Keratinocyte (primary cell): ENCODE measurements around the gene OSBPL10. TPM values are rescaled to one million over a fixed set of nuclear protein-coding genes. Genes with fewer than 3 reads are reported as not detected.

ENCODE experiments used
- DNase-seq: peaks from one replicate; pipeline ENCODE4 v3.0.0-alpha.2; 2011; ENCODE audit warnings: low read depth, missing footprints, low spot score
- FAIRE-seq: peaks from 2 replicates; lab custom pipeline; 2011; peaks lifted over from hg19 to GRCh38; lab: Jason Lieb, UNC
- H2AFZ ChIP-seq: 2 replicates; pipeline ENCODE4 v1.6.0; 2012; ENCODE audit warnings: low read length, control low read depth, inconsistent platforms; ENCODE audit not compliant: control insufficient read depth
- H3K27ac ChIP-seq: 2 replicates; pipeline ENCODE4 v1.5.1; 2011; ENCODE audit warnings: low read length; ENCODE audit not compliant: control insufficient read depth, insufficient read depth
- H3K27me3 ChIP-seq: 3 replicates; pipeline ENCODE4 v1.6.0; 2011; ENCODE audit warnings: low read length; ENCODE audit not compliant: control insufficient read depth, insufficient read depth; ENCODE audit errors: extremely low read depth
- H3K36me3 ChIP-seq, 2 experiments: 2 replicates in 1 of 2; 3 replicates in 1 of 2; pipeline ENCODE4 v1.5.1; 2011; ENCODE audit warnings: low read length in 2 of 2, mild to moderate bottlenecking in 1 of 2; ENCODE audit not compliant: control insufficient read depth in 2 of 2, insufficient read depth in 2 of 2; ENCODE audit errors: extremely low read depth in 1 of 2
- H3K4me1 ChIP-seq: 3 replicates; pipeline ENCODE4 v1.5.1; 2011; ENCODE audit warnings: low read length; ENCODE audit not compliant: control insufficient read depth, insufficient read depth; ENCODE audit errors: extremely low read depth
- H3K4me2 ChIP-seq: 3 replicates; pipeline ENCODE4 v1.6.0; 2011; ENCODE audit warnings: low read depth, low read length; ENCODE audit not compliant: control insufficient read depth, insufficient read depth; ENCODE audit errors: extremely low read depth
- H3K4me3 ChIP-seq, 3 experiments: fragments of 200-600 bp in 1 of 3; sonication (generic) in 1 of 3; 2 replicates in 2 of 3; 3 replicates in 1 of 3; pipeline ENCODE4 v1.5.1; 2011 to 2016; ENCODE audit warnings: low read length in 3 of 3, mild to moderate bottlenecking in 3 of 3, control low read depth in 2 of 3, inconsistent platforms in 1 of 3, low read depth in 1 of 3, mixed read lengths in 1 of 3, mixed run types in 1 of 3, moderate library complexity in 1 of 3; ENCODE audit not compliant: control insufficient read depth in 2 of 3, insufficient read depth in 2 of 3; ENCODE audit errors: extremely low read depth in 1 of 3
- H3K79me2 ChIP-seq: 2 replicates; pipeline ENCODE4 v1.6.0; 2012; ENCODE audit warnings: low read length; ENCODE audit not compliant: control insufficient read depth, insufficient read depth
- H3K9ac ChIP-seq: 3 replicates; pipeline ENCODE4 v1.6.0; 2011; ENCODE audit warnings: low read length; ENCODE audit not compliant: control insufficient read depth, insufficient read depth; ENCODE audit errors: extremely low read depth
- H3K9me1 ChIP-seq: 3 replicates; pipeline ENCODE4 v1.6.0; 2011; ENCODE audit warnings: low read length; ENCODE audit not compliant: control insufficient read depth, insufficient read depth; ENCODE audit errors: extremely low read depth
- H3K9me3 ChIP-seq: 2 replicates; pipeline ENCODE4 v1.5.1; 2012; ENCODE audit warnings: low read depth, low read length; ENCODE audit not compliant: control insufficient read depth
- H4K20me1 ChIP-seq: 3 replicates; pipeline ENCODE4 v1.6.0; 2011; ENCODE audit warnings: low read length; ENCODE audit not compliant: control insufficient read depth, insufficient read depth; ENCODE audit errors: extremely low read depth
- CTCF ChIP-seq, 3 experiments: IDR thresholded peaks in 1 of 3; conservative IDR thresholded peaks in 1 of 3; optimal IDR thresholded peaks in 1 of 3; 2 replicates in 2 of 3; 3 replicates in 1 of 3; pipeline versions ENCODE3 to v1.5.1; 2011; ENCODE audit warnings: low read length in 3 of 3, mild to moderate bottlenecking in 3 of 3, moderate library complexity in 2 of 3, control low read depth in 1 of 3, inconsistent platforms in 1 of 3; ENCODE audit not compliant: insufficient read depth in 2 of 3; ENCODE audit errors: extremely low read depth in 1 of 3
- EZH2 ChIP-seq: IDR thresholded peaks from one replicate; pipeline ENCODE4 v1.6.1; 2012; ENCODE audit warnings: inconsistent platforms, mild to moderate bottlenecking, low read length, moderate library complexity
- dilution Hi-C: fragments of 300-500 bp; cut with MboI; formaldehyde crosslinking; loops from one replicate; pipeline ENCODE4 v1.7.0; 2020; ENCODE audit warnings: low sequenced_read_pairs; ENCODE audit not compliant: extremely low pct_ligation_motif_present
- polyA plus RNA-seq, 5 experiments: library from polyadenylated mRNA; depleted of rRNA in 3 of 5; stranded (reverse) in 3 of 5; stranded (forward) in 1 of 5; unstranded in 1 of 5; fragments of >200 nt; gene quantifications; 1 replicate in 1 of 5; 2 replicates in 3 of 5; 3 replicates in 1 of 5; pipeline versions ENCODE4 v1.2.1 to v1.2.3, GENCODE V29; 2011 to 2012; ENCODE audit warnings: missing spikeins in 2 of 5, low read depth in 1 of 5, low replicate concordance in 1 of 5

OSBPL10 gene
- polyA plus RNA-seq, 1 donor (not counting 4 experiments of a cell fraction or from before 2014, with no cell fraction given): 50.1 TPM

GRCh38 chr3:31765871-31766270, 215.2 kb downstream of the OSBPL10 start:
- Histone ChIP-seq H3K9me3 (no peaks in the 10 kb centered on the region), H3K36me3 (peaks cover 2 to 8% of the 10 kb centered on the region in 2 experiments), H3K27me3 (no peaks in the 10 kb centered on the region), H3K9me1 (no peaks in the 10 kb centered on the region), H3K27ac (no peak overlapping the region), H3K4me1 (no peaks in the 10 kb centered on the region), H3K79me2 (peaks cover 43% of the 10 kb centered on the region), H2AFZ (no peak overlapping the region), H3K4me2 (no peak overlapping the region), H3K4me3 (no peak overlapping the region), H3K9ac (no peak overlapping the region), H4K20me1 (no peaks in the 10 kb centered on the region)
- no peak for DNase-seq
- dilution Hi-C loops: no loop called here
- no peak for FAIRE-seq
- TF ChIP-seq CTCF (optimal IDR thresholded peaks at IDR 0.05 in 1 of 3, IDR thresholded peaks at IDR 0.05 in 1 of 3, conservative IDR thresholded peaks at IDR 0.05 in 1 of 3; ENCODE audit: extremely low read depth in 1 of 3, insufficient read depth in 2 of 3, low read length in 3 of 3): no peak
- TF ChIP-seq EZH2: no peak

- Histone ChIP-seq H4K20me1 (no peaks in the 10 kb centered on the region), H3K9ac (no peak overlapping the region), H3K9me1 (no peaks in the 10 kb centered on the region), H3K4me2 (no peak overlapping the region), H3K9me3 (no peaks in the 10 kb centered on the region), H3K27me3 (no peaks in the 10 kb centered on the region), H3K4me3 (no peak overlapping the region), H2AFZ (no peak overlapping the region), H3K79me2 (peaks cover 34% of the 10 kb centered on the region), H3K4me1 (no peaks in the 10 kb centered on the region), H3K27ac (no peak overlapping the region), H3K36me3 (peaks cover 2 to 8% of the 10 kb centered on the region in 2 experiments)
- FAIRE-seq (no peak), DNase-seq (no peak)
- TF ChIP-seq CTCF (optimal IDR thresholded peaks at IDR 0.05 in 1 of 3, IDR thresholded peaks at IDR 0.05 in 1 of 3, conservative IDR thresholded peaks at IDR 0.05 in 1 of 3; ENCODE audit: extremely low read depth in 1 of 3, insufficient read depth in 2 of 3, low read length in 3 of 3) (no peak), EZH2 (no peak)
- dilution Hi-C loops: no loop called here
These were observed 217.3 kb downstream of the OSBPL10 start for GRCh38 chr3:31763731-31764130.
